Endothelial cell of umbilical vein (primary cell): Measurements from ENCODE around the gene B4GALT7.

ENCODE experiments used
- JUN ChIP-seq: IDR thresholded peaks from 2 replicates; pipeline ENCODE4 v1.6.1; 2011; ENCODE audit warnings: borderline replicate concordance, low read depth; ENCODE audit not compliant: insufficient read length, insufficient read depth
- POLR2A ChIP-seq: IDR thresholded peaks from 2 replicates; pipeline ENCODE4 v1.6.1; 2012; ENCODE audit warnings: low read depth, mild to moderate bottlenecking, control low read depth, low read length

DNA sequence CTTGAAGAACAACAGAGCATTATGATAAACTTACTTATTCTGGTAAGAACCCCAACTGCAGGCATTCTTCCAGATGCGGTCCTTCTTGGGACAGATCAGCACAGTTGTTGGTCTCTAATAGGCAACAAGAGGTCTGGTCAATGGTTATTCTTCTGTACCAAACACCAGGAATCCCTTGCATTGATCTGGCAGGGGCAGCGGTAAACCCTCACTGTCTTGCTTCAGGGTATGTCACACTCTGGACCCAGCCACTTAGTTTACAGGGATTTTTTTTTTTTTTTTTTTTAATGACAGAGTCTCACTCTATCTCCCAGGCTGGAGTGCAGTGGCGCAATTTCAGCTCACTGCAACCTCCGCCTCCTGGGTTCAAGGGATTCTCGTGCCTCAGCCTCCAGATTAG lies 44.3 kb upstream of the B4GALT7 start:
- TF ChIP-seq JUN (no peak), POLR2A (no peak)
